ENCODE data around the gene ARPC4.

ARPC4 gene

DNA sequence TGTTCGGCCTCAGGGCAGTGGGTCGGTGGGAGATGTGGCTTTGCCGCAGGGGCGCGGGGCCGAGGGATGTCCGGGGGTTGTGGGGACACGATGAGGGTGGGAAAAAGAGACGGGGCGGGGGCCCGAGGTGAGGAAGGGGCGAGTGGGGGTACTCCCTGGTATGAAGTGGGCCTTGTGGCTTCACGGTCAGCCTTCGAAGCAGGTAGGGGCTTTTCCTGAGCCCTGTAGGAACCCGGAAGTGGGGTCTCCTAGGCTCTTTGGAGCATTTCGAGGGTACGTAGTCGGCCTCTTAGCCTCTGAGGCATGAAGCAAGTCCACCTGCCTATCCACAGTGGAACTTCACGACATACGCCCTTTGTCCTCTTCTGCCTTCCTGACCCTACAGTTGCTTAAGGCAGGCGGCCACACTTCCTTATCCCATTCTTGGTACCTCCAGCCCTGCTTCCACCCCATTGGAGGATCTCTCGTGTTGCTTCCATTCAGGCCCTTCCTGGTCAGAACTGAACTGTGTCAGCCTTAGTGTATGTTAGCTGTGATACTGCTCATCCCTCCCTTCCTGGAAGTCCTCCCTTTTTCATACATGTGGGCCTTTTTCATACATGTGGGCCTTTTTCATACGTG, 389 bp downstream of the ARPC4 start:
- no peak for DNase-seq (ENCODE audit: low read depth in 2 of 2)

DNA sequence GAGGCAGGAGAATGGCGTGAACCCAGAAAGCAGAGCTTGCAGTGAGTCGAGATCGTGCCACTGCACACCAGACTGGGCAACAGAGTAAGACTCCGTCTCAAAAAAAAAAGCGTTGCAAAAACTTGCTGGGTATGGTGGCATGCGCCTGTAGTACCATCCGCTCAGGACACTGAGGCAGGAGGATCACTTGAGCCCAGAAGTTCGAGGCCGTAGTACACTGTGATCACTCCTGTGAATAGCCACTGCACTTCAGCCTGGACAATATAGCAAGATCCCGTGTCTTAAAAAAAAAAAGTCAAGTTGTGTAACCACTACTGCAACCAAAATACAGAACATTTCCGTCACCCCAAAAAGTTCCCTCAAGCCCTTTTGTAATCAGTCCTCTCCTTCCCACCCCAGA, 1.5 kb downstream of the ARPC4 start:
- DNase-seq (ENCODE audit: low read depth in 2 of 2): no peak

GRCh38 chr3:9795207-9795606, 2.3 kb downstream of the ARPC4 start:
- DNase-seq (ENCODE audit: low read depth in 2 of 2): no peak

- DNase-seq (ENCODE audit: low read depth in 2 of 2): no peak
Measured at GRCh38 chr3:9797196-9797945, 4.5 kb downstream of the ARPC4 start.

DNA sequence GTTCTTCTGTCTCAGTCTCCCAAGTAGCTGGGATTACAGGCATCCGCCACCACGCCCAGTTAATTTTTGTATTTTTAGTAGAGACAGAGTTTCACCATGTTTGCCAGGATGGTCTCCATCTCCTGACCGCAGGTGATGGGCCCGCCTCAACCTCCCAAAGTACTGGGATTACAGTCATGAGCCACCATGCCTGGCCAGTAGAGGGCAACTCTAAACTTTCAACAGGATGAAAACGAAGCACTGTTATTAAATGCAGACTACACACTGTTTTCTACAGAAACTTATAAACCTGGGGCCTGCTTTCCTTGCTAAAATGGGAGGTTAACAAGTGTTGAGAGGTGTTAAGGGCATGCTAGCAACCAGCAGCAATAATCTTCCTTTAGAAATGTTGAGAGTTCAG, 7.6 kb downstream of the ARPC4 start:
- no peak for DNase-seq (ENCODE audit: low read depth in 2 of 2)

DNA sequence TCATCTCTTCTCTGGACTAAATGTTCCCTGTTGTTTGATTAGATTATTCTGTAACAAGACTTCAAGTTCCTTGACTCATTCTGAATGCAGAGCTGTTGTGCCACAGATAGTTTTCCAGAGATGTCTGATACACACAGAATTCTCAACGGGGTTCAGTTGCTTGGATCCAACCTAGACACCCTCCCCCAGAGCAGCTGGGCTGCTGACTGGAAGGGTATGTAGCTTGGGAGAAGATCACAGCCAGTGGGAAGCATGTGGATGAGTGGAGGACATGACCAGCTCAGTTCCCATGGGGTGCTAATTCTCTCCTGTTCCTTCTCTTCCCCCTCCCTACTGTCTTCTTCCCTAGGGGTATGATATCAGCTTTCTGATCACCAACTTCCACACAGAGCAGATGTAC, 10.6 kb downstream of the ARPC4 start:
- no peak for DNase-seq (ENCODE audit: low read depth in 2 of 2)

GRCh38 chr3:9804996-9805395, 12.1 kb downstream of the ARPC4 start:
- no peak for DNase-seq (ENCODE audit: low read depth in 2 of 2)

DNA sequence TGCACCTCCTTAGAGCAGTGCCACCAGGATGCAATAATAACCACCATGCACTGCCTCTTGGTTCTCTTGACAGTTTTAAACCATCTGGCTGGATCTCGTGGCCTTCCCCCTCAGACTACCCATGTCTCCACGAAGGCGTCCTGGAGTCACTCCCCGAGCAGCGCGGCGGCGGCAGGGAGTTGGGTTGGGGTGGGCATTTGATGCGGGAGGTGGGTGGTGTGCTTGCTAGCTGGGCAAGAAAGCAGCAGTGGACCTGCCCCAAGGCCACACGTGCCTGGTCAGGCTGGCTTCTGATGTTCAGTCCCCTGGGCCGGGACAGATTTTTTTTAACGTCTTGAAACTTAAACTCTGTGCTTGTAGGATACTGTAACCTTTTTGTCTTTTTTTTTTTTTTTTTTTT, 13.3 kb downstream of the ARPC4 start:
- DNase-seq (ENCODE audit: low read depth in 2 of 2): no peak

DNA sequence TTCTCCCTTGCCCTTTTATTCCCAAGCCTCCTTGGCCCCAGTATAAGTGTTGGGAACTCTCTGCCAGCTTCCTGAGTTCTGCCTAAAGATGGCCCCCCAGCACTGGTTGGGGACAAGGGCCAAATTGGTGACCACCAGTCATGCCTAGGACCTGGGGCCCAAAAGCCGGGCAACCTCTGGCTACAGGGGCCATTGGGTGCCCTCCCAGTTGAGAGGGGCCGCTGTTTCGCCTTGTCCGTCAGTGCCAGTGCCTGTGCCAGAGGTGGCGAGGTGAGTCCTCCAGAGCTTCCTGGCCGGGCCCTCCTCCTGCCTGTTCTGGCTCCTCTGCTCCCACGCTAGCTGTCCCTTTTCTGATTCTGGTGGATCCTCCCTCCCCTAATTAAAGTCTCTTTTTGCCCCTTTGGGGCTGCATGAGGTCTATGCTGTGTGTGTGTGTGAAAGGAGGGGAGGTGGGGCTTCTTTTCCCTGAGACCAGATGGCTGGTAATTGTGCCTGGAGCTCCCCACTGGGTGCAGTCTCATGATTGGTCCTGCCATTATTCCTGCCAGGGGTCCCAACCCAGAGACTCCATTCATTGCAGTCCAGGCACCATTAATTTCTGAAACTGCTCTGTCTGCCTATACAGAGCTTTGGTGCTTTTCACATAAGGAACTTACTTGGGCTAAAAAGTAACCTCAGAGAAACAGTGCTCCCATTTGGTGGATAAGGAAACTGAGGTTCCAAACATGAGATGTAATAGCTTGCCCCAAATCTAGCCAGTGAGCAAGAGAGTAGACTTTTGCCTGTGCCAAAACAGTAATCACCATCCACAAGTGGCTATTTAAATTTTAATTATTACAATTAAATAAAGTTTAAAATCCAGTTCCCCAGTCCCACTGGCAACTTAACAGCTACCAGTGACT, 14.1 kb downstream of the ARPC4 start:
- no peak for DNase-seq (ENCODE audit: low read depth in 2 of 2)

GRCh38 chr3:9807981-9808344, 15.1 kb downstream of the ARPC4 start:
- DNase-seq (ENCODE audit: low read depth in 2 of 2): no peak

GRCh38 chr3:9808345-9809037, 15.6 kb downstream of the ARPC4 start:
- DNase-seq (ENCODE audit: low read depth in 2 of 2): no peak

GRCh38 chr3:9809239-9809614, 16.3 kb downstream of the ARPC4 start:
- no peak for DNase-seq (ENCODE audit: low read depth in 2 of 2)

- DNase-seq (ENCODE audit: low read depth in 2 of 2): peak; percentile 23 to 46
Measured at GRCh38 chr3:9809615-9810432, 16.9 kb downstream of the ARPC4 start, which contains the start of gene TTLL3. TSS of gene TTLL3 (plus strand) at chr3:9810262. CDS start at chr3:9810662, 400 bp downstream.

DNA sequence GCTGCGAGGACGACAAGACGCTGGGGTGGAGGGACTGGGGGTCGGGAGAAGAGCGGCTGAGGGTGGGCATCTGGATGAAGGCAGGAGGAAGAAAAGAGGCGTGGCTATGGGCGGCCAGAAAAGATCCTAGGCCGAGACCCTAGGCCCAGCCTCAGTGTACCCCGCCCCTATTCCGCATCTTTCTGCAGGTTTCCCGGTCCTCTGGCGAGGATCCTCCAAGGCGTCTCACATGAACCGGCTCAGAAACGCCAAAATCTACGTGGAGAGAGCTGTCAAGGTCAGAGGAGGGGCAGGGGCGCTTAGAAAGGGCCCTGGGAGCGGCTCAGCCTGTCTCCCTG, 17.5 kb downstream of the ARPC4 start:
- no peak for DNase-seq (ENCODE audit: low read depth in 2 of 2)

- no peak for DNase-seq (ENCODE audit: low read depth in 2 of 2)
Measured at GRCh38 chr3:9810846-9811245, 18.0 kb downstream of the ARPC4 start.

GRCh38 chr3:9812870-9813483, 20.1 kb downstream of the ARPC4 start:
- no peak for DNase-seq (ENCODE audit: low read depth in 2 of 2)

DNA sequence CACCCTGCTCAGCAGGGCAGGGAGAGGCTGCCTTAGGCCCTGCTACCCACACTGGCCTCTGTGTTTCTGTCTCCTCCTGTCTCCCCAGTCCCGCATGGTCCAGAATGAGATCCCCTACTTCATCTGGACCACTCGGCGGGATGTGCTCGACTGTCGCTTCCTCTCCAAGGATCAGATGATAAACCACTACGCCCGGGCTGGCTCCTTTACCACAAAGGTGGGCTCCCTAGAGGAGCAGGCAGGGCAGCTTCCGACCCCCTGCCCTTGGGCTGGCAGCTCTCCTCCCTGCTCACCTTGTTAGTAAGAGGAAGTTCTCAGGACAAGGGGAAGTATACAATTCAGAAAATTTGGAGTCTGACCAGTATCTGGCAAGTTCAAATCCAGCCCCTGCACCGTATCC, 23.1 kb downstream of the ARPC4 start:
- no peak for DNase-seq (ENCODE audit: low read depth in 2 of 2)

DNA sequence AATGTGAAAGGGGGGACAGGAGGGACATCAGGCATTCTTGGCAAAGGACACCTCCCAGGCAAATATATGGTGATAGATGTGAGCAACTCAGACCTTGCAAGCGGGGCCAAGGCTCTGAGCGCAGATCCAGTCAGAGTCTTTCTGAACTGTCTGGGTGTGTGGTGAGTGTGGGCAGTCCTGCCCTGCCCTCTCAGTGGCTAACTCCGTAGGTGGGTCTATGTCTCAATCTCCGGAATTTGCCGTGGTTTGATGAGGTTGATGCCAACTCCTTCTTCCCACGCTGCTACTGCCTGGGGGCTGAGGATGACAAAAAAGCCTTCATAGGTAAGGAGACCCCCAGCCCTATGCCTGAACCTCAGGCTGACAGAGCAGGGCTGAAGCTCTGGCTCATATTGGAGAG, 24.6 kb downstream of the ARPC4 start:
- DNase-seq (ENCODE audit: low read depth in 2 of 2): no peak

- no peak for DNase-seq (ENCODE audit: low read depth in 2 of 2)
Measured at GRCh38 chr3:9818666-9819335, 25.9 kb downstream of the ARPC4 start.

DNA sequence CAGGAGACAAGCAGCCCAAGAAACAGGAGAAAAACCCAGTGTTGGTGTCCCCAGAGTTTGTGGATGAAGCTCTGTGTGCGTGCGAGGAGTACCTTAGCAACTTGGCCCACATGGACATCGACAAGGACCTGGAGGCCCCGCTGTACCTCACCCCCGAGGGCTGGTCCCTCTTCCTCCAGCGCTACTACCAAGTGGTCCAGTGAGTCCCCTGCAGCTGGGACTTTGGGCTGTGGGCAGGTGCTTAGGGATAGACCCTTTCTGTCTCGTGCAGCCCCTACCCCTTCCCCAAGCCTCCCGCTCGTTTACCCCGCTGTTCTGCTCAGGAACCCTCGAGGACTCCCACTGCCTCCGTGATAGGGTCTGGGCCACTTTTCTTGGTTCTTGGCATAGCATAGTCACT, 27.7 kb downstream of the ARPC4 start:
- DNase-seq (ENCODE audit: low read depth in 2 of 2): no peak

Data from stimulated activated CD4-positive, alpha-beta T cell treated with anti-CD3 and anti-CD28 coated beads, Interleukin-12 subunit alpha, Interleukin-12 subunit beta, amount 100 ng/mL, for 24 hours (primary cell).